GM23338 (cell line): ENCODE measurements around the gene DNAJC19. TPM values are rescaled to one million over a fixed set of nuclear protein-coding genes. Genes with fewer than 3 reads are reported as not detected.

ENCODE experiments used
- ATAC-seq: fragments of 200-7000 bp; cut with Tn5 transposase; 3 replicates; pipeline ENCODE4 v1.9.1; 2020
- DNase-seq: peaks from one replicate; pipeline ENCODE4 v3.0.0-alpha.2; 2015; ENCODE audit warnings: low spot score
- H2AFZ ChIP-seq: fragments of 200-600 bp; sonication (generic); 2 replicates; pipeline ENCODE4 v1.8.0; 2016; ENCODE audit warnings: antibody characterized with exemption, mild to moderate bottlenecking, moderate library complexity
- H3F3A ChIP-seq: fragments of 200-600 bp; sonication (generic); replicated peaks from 2 replicates; pipeline ENCODE4 v1.8.0; 2017; ENCODE audit warnings: antibody characterized with exemption, mixed run types, low read depth
- H3K27ac ChIP-seq: fragments of 200-600 bp; sonication (generic); 2 replicates; pipeline ENCODE4 v1.6.1; 2016; ENCODE audit warnings: low read depth
- H3K27me3 ChIP-seq: fragments of 200-600 bp; sonication (generic); 2 replicates; pipeline ENCODE4 v1.8.0; 2016; ENCODE audit warnings: mild to moderate bottlenecking, mixed run types, moderate library complexity; ENCODE audit not compliant: insufficient read depth
- H3K36me3 ChIP-seq: fragments of 200-600 bp; sonication (generic); 2 replicates; pipeline ENCODE4 v1.8.0; 2016; ENCODE audit warnings: mild to moderate bottlenecking; ENCODE audit not compliant: insufficient read depth
- H3K4me1 ChIP-seq: fragments of 200-600 bp; sonication (generic); 2 replicates; pipeline ENCODE4 v1.8.0; 2016; ENCODE audit warnings: mild to moderate bottlenecking, moderate library complexity; ENCODE audit not compliant: insufficient read depth
- H3K4me2 ChIP-seq: fragments of 200-600 bp; sonication (generic); 2 replicates; pipeline ENCODE4 v1.7.1; 2017; ENCODE audit warnings: mixed run types
- H3K4me3 ChIP-seq: fragments of 200-600 bp; sonication (generic); 2 replicates; pipeline ENCODE4 v1.6.1; 2016; ENCODE audit warnings: mixed run types
- H3K79me2 ChIP-seq: fragments of 200-600 bp; sonication (generic); replicated peaks from 2 replicates; pipeline ENCODE4 v1.8.0; 2017; ENCODE audit warnings: mild to moderate bottlenecking; ENCODE audit not compliant: insufficient read depth
- H3K9me2 ChIP-seq: fragments of 200-600 bp; sonication (generic); 2 replicates; pipeline ENCODE4 v1.8.0; 2017; ENCODE audit not compliant: insufficient read depth
- H4K20me1 ChIP-seq: fragments of 200-600 bp; sonication (generic); replicated peaks from 2 replicates; pipeline ENCODE4 v1.8.0; 2017; ENCODE audit warnings: mild to moderate bottlenecking; ENCODE audit not compliant: insufficient read depth
- H3K27ac Mint-ChIP-seq: 2 replicates; pipeline ENCODE4 v1.8.0; 2020; ENCODE audit warnings: inconsistent platforms, mild to moderate bottlenecking, moderate library complexity, mixed read lengths
- H3K27me3 Mint-ChIP-seq: 3 replicates; pipeline ENCODE4 v1.8.0; 2022; ENCODE audit warnings: low read depth, mild to moderate bottlenecking, moderate library complexity, mixed read lengths, inconsistent platforms; ENCODE audit not compliant: insufficient read depth, poor library complexity
- H3K36me3 Mint-ChIP-seq: 3 replicates; pipeline ENCODE4 v1.8.0; 2021; ENCODE audit warnings: low read depth, mild to moderate bottlenecking, inconsistent platforms, moderate library complexity, mixed read lengths
- H3K4me1 Mint-ChIP-seq: 3 replicates; pipeline ENCODE4 v1.8.0; 2020; ENCODE audit warnings: mild to moderate bottlenecking, inconsistent platforms, mixed read lengths
- H3K4me3 Mint-ChIP-seq: 3 replicates; pipeline ENCODE4 v1.8.0; 2021; ENCODE audit warnings: moderate library complexity, mild to moderate bottlenecking, inconsistent platforms, mixed read lengths
- H3K9me3 Mint-ChIP-seq: 3 replicates; pipeline ENCODE4 v1.8.0; 2020; ENCODE audit warnings: moderate library complexity, mild to moderate bottlenecking, inconsistent platforms, mixed read lengths
- EZH2phosphoT487 ChIP-seq: fragments of 200-600 bp; sonication (generic); IDR thresholded peaks from one replicate; pipeline ENCODE4 v1.8.1; 2018; ENCODE audit warnings: antibody characterized with exemption; ENCODE audit not compliant: unreplicated experiment
- NANOG ChIP-seq: IDR thresholded peaks from 2 replicates; pipeline ENCODE4 v1.6.1; 2016; ENCODE audit warnings: antibody characterized with exemption, borderline replicate concordance
- STAT1 ChIP-seq: IDR thresholded peaks from one replicate; pipeline ENCODE4 v1.6.1; 2016; ENCODE audit warnings: antibody characterized with exemption; ENCODE audit not compliant: unreplicated experiment
- ZNF114 ChIP-seq: fragments of 250-450 bp; sonication (Bioruptor Pico); IDR thresholded peaks from 2 replicates; pipeline ENCODE4 v1.5.0; 2020; ENCODE audit warnings: mild to moderate bottlenecking, moderate library complexity
- ZNF331 ChIP-seq: fragments of 250-450 bp; sonication (Bioruptor Pico); IDR thresholded peaks from 2 replicates; pipeline ENCODE4 v1.5.0; 2020; ENCODE audit warnings: low read depth, mild to moderate bottlenecking, moderate library complexity
- polyA plus RNA-seq: library from polyadenylated mRNA; unstranded; fragments of >200 nt; fragmentation: Nextera tagmentation; extraction: Ambion mirVana; gene quantifications from 2 replicates; pipeline ENCODE4 v1.2.1, GENCODE V29; 2016
- total RNA-seq: library from RNA; depleted of rRNA; stranded (reverse); fragments of >200 nt; shearing (Covaris generic); gene quantifications from 2 replicates; pipeline ENCODE4 v1.2.3, GENCODE V29; 2014
- TF ChIP-seq, protein P1 (sequence below), 2 experiments: fragments of 200-600 bp in 1 of 2; sonication (generic) in 1 of 2; conservative IDR thresholded peaks; 2 replicates each; pipeline versions ENCODE4 v1.5.1 to v1.6.1; 2016 to 2017; ENCODE audit warnings: antibody characterized with exemption in 2 of 2, low read depth in 2 of 2, mild to moderate bottlenecking in 2 of 2, moderate library complexity in 1 of 2
- TF ChIP-seq, protein P2 (sequence below): IDR thresholded peaks from 2 replicates; pipeline ENCODE4 v1.6.1; 2016; ENCODE audit warnings: antibody characterized with exemption
- TF ChIP-seq, protein P3 (sequence below): IDR thresholded peaks from one replicate; pipeline ENCODE4 v1.6.1; 2018; ENCODE audit warnings: antibody characterized with exemption; ENCODE audit not compliant: unreplicated experiment

Gene DNAJC19
- total and polyA plus RNA-seq, 2 experiments from 2014 or later: 33.4 to 312 TPM

DNA sequence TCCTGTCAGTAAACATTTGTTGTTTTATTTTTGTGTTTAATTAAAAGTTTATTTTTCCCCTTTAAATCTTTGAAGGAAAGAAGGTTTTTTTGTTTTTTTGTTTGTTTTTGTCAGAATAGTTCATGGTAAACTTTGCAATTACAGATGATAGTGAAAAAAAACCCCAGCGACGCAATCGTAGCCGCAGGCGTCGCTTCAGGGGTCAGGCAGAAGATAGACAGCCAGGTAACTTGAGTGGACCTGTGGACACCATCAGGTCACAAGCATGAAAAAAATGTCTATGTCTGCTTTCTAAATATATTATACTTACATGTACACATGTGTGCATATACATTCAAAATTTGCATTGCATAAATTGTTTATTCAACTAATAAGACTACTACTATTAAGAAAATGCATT, 18.6 kb downstream of the DNAJC19 start:
- H3K27ac ChIP-seq: no peak overlapping the region
- Mint-ChIP-seq H3K9me3 (no peaks in the 10 kb centered on the region), H3K4me3 (no peak overlapping the region), H3K27me3 (no peaks in the 10 kb centered on the region), H3K27ac (no peak overlapping the region), H3K4me1 (no peaks in the 10 kb centered on the region), H3K36me3 (peaks cover 67% of the 10 kb centered on the region)
- peaks cover 5% of the 10 kb centered on the region for H4K20me1 ChIP-seq
- peaks cover 5% of the 10 kb centered on the region for H3K79me2 ChIP-seq
- TF ChIP-seq ZNF114 (CRISPR knock-in tag): no peak
- TF ChIP-seq, protein P1, sequence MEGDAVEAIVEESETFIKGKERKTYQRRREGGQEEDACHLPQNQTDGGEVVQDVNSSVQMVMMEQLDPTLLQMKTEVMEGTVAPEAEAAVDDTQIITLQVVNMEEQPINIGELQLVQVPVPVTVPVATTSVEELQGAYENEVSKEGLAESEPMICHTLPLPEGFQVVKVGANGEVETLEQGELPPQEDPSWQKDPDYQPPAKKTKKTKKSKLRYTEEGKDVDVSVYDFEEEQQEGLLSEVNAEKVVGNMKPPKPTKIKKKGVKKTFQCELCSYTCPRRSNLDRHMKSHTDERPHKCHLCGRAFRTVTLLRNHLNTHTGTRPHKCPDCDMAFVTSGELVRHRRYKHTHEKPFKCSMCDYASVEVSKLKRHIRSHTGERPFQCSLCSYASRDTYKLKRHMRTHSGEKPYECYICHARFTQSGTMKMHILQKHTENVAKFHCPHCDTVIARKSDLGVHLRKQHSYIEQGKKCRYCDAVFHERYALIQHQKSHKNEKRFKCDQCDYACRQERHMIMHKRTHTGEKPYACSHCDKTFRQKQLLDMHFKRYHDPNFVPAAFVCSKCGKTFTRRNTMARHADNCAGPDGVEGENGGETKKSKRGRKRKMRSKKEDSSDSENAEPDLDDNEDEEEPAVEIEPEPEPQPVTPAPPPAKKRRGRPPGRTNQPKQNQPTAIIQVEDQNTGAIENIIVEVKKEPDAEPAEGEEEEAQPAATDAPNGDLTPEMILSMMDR (conservative IDR thresholded peaks at IDR 0.05; ENCODE audit: low read depth in 2 of 2): no peak
- TF ChIP-seq, protein P2, sequence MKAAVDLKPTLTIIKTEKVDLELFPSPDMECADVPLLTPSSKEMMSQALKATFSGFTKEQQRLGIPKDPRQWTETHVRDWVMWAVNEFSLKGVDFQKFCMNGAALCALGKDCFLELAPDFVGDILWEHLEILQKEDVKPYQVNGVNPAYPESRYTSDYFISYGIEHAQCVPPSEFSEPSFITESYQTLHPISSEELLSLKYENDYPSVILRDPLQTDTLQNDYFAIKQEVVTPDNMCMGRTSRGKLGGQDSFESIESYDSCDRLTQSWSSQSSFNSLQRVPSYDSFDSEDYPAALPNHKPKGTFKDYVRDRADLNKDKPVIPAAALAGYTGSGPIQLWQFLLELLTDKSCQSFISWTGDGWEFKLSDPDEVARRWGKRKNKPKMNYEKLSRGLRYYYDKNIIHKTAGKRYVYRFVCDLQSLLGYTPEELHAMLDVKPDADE: no peak
- TF ChIP-seq, protein P3, sequence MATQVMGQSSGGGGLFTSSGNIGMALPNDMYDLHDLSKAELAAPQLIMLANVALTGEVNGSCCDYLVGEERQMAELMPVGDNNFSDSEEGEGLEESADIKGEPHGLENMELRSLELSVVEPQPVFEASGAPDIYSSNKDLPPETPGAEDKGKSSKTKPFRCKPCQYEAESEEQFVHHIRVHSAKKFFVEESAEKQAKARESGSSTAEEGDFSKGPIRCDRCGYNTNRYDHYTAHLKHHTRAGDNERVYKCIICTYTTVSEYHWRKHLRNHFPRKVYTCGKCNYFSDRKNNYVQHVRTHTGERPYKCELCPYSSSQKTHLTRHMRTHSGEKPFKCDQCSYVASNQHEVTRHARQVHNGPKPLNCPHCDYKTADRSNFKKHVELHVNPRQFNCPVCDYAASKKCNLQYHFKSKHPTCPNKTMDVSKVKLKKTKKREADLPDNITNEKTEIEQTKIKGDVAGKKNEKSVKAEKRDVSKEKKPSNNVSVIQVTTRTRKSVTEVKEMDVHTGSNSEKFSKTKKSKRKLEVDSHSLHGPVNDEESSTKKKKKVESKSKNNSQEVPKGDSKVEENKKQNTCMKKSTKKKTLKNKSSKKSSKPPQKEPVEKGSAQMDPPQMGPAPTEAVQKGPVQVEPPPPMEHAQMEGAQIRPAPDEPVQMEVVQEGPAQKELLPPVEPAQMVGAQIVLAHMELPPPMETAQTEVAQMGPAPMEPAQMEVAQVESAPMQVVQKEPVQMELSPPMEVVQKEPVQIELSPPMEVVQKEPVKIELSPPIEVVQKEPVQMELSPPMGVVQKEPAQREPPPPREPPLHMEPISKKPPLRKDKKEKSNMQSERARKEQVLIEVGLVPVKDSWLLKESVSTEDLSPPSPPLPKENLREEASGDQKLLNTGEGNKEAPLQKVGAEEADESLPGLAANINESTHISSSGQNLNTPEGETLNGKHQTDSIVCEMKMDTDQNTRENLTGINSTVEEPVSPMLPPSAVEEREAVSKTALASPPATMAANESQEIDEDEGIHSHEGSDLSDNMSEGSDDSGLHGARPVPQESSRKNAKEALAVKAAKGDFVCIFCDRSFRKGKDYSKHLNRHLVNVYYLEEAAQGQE: no peak
- no peak for TF ChIP-seq ZNF331 (CRISPR knock-in tag)
- H3K9me2 ChIP-seq: no peaks in the 10 kb centered on the region
- H3F3A ChIP-seq: no peaks in the 10 kb centered on the region
- no peak overlapping the region for H3K4me3 ChIP-seq
- H2AFZ ChIP-seq: no peak overlapping the region
- peaks cover 55% of the 10 kb centered on the region for H3K36me3 ChIP-seq
- H3K4me1 ChIP-seq: no peaks in the 10 kb centered on the region
- DNase-seq (no peak), ATAC-seq (no peak)
- no peaks in the 10 kb centered on the region for H3K27me3 ChIP-seq
- H3K4me2 ChIP-seq: no peak overlapping the region

DNA sequence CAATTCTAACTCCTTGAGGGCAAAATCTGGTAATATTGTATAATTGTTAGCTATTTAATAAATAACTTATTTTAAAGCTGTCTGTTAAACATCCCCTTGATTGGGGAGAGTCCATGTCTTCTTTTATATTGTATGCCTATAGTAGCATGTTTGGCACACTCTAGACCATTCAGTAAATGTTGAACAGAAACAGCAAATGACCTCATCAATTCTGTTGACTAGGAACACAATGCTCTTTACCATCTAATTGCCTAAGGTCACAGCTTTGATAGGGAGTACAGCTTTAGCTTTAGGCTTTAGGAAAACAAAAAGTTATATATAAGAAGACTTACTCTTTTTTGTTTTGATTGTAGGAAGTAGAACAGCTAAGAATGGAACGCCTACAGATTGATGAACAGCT, 27.0 kb downstream of the DNAJC19 start:
- no peaks in the 10 kb centered on the region for H3K9me2 ChIP-seq
- Mint-ChIP-seq H3K4me1 (no peaks in the 10 kb centered on the region), H3K27me3 (no peaks in the 10 kb centered on the region), H3K36me3 (peaks cover 76% of the 10 kb centered on the region), H3K27ac (no peak overlapping the region), H3K4me3 (no peak overlapping the region), H3K9me3 (no peaks in the 10 kb centered on the region)
- TF ChIP-seq STAT1: no peak
- no peak for TF ChIP-seq NANOG
- TF ChIP-seq, protein P1 (conservative IDR thresholded peaks at IDR 0.05; ENCODE audit: low read depth in 2 of 2): no peak
- no peak for TF ChIP-seq EZH2phosphoT487
- H3F3A ChIP-seq: no peaks in the 10 kb centered on the region
- no peak overlapping the region for H3K4me2 ChIP-seq
- H3K4me1 ChIP-seq: no peaks in the 10 kb centered on the region
- no peak overlapping the region for H3K27ac ChIP-seq
- peaks cover 2% of the 10 kb centered on the region; the same call in 1 of the 2 replicates for H4K20me1 ChIP-seq
- no peaks in the 10 kb centered on the region for H3K27me3 ChIP-seq
- peaks cover 66% of the 10 kb centered on the region for H3K36me3 ChIP-seq
- ATAC-seq (no peak), DNase-seq (no peak)
- H2AFZ ChIP-seq: no peak overlapping the region
- H3K79me2 ChIP-seq: peaks cover 32% of the 10 kb centered on the region
- no peak overlapping the region for H3K4me3 ChIP-seq
